GM21576 (cell line): Measurements from ENCODE around the gene C8G.
A peak's percentile ranks its signal among the peaks of the same experiment; 100 is the strongest.

ENCODE experiments used
- ATAC-seq: cut with Tn5 transposase; IDR thresholded peaks from one replicate; pipeline ENCODE4 v1.9.1; 2021; ENCODE audit warnings: mild to moderate bottlenecking, moderate library complexity; ENCODE audit not compliant: unreplicated experiment

The C8G gene

DNA sequence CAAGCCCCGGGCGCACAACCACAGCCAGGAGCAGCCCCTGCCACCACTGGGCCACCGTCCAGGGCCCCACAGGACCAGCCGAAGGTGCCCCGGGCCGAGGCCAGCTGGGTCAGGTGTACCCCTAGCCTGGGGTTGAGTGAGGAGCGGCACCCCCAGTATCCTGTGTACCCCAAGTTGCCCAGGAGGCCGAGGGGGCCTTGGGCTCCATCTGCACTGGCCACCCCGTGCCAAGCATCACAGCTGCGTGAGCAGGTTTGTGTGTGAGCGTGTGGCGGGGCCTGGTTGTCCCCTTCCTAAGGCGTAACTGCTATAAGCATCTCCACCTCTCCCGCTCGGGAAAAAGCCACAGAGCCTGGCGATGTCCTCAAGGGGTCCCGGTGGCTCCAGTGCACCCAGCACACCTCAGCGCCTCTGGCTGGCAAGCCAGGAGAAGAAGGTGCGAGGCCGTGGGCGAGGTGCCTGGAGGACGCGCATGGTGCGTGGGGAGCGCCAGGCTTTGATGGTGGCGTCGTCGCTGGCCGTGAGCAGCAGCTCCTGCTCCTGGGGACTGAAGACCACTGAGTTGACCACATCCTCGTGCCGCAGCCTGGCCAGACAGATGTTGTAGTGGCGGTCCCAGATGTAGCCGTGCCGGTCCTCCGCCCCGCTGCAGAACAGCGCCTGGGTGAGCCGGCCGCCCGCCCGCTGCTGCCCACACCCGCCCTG, 4.4 kb upstream of the C8G start:
- ATAC-seq: no peak

DNA sequence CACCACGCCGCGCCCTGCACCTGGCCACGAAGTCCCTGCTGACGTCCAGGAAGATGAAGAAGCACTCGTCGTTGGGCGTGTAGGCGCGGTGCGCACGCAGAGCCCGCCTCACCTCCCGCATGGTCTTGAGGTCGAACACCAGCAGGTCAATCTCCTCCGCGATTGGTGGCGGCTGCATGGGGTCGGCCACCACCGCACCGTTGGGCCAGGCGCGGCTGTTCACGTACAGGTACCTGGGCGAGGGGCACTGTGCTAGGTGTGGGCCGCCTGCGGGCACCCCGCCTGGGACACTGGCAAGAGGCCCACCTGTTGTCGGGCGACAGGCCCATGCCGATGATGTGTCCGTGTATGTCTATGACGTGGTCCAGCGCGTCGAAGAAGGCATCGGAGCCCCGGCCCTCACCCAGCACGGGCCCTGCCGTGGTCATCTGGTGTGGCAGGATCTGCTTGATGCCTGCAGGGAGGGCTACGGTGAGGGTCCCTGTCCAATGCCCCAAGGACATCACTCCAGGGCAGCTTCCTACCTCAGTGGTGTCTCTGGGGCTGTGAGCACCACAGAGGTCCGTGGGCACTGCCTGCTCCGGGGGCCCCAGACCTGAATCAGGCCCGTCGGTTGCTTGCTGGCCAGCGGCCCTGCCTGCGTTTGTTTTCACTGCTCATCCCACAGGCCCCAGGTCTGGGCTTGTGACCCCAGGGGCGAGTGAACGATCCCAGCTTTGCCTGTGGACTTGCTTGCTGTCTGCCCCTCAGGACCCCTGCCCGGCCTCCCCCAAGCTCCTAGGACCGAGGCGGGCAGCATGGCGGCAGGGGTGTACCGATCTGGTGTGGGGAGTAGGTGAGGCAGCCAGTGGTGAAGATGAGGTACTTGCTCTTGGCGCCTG, 3.6 kb upstream of the C8G start:
- no peak for ATAC-seq

DNA sequence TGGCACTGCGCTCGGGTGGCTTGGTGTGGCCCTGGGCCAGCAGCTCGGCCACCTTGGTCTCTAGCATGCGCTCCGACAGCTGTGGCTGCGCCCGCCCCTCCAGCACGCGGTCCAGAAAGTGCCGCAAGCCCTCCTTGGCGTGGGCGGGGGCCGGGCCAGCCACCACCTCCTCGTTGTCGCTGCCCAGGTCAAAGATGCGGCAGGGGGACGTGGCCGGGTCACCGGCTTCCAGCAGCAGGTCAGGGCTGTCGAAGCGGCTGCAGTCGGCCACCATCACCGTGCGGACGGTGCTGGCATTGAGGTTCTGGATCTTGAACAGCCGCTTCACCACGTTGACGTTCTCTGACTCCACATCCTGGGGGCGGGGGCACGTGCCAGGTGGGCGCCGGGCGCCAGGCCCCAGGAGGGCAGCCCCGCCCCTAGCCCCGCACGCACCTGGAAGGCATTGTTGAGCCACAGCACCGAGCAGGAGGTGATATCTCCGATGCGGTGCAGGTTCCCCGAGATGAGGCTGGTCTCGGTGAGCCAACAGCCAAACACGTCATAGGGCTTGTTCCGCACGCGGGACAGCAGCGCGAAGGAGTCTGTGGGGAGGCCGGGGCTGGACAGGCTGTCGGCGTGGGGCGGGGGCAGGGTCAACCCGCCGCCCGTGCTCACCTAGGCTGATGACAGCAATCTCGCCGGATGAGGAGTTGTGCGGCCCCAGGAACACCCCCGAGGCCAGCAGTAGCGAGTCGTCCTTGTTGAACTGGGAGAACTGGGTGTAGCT, 2.7 kb upstream of the C8G start:
- no peak for ATAC-seq

DNA sequence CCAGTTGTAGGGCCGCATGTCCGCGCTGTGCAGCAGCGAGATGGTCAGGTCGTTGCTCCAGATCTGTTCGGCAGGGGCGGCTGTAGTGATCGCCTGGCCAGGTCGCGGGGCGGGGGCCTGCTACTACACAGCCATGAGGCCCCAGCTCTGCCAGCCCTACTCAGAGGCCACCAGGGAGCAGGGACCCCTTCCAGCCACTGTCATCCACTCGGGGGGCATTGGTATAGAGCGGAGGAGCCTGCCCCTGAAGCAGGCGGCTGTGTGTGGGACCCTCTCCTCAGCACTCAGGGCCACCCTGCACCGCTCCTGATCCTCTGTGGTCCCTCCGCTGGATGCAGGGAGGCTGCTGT, 2.2 kb upstream of the C8G start:
- ATAC-seq: no peak

DNA sequence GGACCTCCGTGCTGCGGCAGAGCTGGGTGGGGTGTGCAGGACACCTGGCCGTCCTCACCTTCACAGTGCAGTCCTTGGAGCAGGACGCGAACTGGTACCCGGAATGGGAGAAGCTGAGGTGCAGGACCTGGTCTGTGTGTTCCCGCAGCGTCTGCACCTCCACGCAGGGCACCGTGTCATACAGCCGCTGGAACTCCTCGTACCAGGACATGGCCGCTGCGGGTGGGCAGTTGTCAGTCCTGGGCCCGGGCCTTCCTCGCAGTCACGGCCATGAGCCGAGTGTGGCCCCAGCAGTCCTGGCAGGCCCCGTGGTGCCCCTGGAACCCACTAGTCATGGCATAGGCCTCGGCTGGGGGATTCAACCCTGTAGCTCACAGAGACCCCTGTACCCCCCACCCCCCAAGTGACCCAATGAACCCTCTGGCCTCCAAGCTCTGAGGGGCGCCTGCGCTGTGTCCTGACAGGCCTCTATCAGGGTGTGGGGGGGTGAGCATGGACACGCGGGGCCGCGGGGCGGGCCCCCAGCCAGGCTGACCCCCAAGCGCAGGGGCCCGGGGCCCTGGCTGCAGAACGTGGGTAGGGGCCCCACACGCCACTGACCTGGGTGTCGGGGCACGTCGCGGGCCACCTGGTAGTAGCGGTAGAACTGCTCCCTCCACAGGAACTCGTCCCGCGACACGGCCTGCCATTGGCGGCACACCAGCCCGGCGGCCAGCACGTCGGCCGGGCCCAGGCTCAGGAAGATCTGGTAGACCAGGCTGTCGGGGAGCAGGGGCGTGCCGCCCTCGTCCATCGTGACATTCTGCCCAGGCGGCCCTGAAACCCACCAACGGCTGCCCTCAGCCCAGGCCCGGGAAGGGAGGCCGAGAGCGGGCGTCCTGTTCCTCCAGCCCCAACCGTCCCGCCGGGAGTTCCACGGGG, 1.5 kb upstream of the C8G start:
- peak; percentile 13 for ATAC-seq

DNA sequence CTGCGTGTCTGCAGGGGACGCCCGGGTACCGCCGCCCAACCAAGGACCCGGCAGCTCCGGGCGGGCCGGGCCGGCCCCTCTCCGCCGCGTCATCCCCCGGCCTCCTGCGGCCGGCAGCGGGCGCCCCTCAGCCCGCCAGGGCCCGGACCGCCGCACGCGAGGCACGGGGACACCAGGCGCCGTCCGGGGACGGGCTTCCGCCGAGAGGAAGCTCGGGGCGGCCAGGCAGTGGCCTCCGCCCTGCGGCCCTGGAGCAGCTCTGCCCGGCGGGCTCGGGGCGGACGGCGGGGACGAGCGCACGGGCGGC, 878 bp upstream of the C8G start:
- ATAC-seq: peak; percentile 18

DNA sequence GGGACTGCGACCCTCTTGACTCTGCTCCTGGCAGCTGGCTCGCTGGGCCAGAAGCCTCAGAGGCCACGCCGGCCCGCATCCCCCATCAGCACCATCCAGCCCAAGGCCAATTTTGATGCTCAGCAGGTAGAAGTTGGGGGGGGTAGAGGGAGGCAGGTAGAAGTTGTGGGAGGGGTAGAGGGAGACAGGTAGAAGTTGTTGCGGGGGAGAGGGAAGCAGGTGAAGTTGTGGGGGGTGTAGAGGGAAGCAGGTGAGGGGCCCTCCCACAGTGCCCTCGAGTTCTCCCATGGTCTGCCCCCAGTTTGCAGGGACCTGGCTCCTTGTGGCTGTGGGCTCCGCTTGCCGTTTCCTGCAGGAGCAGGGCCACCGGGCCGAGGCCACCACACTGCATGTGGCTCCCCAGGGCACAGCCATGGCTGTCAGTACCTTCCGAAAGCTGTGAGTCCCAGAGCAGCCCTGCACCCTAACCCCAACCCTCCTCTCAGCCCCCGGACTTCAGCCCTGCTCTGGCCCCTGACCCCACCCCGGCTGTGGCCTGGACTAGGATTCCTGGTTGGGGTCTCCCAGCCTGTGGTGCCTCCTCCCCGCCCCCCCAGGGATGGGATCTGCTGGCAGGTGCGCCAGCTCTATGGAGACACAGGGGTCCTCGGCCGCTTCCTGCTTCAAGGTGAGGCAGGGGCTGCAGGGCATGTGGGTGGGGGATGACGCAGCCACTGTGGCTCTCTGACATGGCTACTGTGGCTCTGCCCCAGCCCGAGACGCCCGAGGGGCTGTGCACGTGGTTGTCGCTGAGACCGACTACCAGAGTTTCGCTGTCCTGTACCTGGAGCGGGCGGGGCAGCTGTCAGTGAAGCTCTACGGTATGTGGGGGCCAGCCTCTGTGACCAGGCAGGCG, 537 bp downstream of the C8G start:
- no peak for ATAC-seq

DNA sequence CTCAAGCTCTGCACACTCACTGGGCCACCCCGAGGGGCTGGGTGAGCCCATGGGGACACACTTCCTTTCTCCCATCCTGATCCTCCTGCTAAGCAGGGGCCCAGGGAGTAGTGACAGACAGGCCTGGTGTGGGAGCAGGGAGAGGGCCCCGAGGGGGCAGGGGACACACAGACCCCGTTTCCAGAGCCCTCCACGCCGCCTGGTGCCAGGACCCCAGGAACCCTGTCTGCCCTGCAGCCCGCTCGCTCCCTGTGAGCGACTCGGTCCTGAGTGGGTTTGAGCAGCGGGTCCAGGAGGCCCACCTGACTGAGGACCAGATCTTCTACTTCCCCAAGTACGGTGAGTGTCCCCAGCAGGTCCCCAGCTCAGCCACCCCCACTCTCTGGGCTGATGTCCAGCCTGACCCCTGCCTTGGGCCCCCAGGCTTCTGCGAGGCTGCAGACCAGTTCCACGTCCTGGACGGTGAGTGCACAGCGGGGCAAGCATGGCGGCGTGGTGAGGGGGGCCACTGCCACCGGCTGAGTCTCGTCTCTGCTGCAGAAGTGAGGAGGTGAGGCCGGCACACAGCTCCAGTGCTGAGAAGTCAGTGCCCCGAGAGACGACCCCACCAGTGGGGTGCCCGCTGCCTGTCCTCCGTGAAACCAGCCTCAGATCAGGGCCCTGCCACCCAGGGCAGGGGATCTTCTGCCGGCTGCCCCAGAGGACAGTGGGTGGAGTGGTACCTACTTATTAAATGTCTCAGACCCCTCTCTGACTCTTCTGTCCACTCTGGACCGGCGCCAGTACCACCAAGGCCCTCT, 1.4 kb downstream of the C8G start:
- ATAC-seq: no peak

DNA sequence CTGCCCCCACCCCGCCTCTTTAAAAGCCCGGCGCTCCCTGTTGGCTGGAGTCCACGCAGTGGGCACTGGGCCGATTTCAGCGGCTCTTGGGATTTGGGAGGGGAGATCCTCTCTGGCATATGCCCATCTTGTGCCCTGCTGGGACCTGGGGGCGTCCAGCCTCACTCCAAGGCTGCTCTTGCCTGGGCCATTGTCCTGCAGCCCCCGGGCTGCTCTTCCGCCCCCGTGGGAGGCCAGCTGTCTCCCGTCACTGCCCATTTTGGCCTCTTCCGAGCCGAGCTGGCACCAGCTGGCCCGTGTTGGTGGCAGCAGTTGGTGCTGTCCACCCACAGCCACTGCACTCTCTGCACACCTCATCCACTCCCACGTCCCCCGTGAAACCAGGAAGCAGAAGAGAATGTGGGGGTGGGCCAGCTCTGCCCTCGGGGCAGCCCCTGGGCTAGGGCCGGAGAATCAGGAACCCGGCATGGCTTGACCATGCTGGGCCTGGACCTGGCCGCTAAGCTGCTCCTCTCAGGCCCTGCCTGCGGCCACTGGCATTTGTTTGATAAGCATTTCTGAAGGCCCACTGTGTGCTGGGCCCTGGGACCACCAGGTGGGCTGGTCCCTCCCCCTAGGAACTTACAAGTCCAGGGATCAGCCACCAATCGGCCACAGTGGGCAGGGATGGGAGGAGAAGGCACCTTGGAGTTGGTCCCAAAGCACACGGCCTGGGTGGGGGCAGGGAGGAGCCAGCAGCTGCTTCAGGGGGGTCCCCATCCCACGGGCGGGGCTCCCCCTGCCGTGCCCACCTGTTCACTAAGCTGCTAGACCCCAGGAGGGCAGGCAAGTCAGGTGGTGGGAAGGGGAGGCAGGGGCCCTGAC, 2.2 kb downstream of the C8G start:
- ATAC-seq: no peak

DNA sequence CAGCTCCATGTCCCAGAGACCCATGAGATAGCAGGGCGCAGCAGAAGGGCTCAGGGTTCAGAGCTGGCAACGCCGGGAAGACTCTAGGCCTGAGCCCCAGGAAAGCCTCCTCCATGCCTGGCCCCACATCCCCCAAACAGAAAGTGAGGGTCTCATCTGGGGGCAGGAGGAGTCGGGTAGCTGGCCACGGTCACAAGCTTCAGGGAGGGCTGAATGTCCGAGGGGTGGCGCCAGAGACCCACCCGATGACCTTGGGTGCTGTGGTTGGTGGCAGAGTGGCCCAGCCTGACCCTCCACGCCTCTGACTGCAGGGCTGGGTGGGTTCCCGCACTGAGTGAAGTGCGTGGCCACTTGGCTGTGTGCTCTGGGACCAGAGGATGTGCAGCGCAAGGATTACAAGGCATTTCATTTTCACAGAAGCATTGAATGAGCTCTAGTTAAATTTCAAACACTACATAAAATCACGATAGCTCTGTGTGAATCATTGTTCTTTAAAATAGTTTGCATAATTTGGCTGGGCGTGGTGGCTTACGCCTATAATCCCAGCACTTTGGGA, 3.0 kb downstream of the C8G start:
- no peak for ATAC-seq

DNA sequence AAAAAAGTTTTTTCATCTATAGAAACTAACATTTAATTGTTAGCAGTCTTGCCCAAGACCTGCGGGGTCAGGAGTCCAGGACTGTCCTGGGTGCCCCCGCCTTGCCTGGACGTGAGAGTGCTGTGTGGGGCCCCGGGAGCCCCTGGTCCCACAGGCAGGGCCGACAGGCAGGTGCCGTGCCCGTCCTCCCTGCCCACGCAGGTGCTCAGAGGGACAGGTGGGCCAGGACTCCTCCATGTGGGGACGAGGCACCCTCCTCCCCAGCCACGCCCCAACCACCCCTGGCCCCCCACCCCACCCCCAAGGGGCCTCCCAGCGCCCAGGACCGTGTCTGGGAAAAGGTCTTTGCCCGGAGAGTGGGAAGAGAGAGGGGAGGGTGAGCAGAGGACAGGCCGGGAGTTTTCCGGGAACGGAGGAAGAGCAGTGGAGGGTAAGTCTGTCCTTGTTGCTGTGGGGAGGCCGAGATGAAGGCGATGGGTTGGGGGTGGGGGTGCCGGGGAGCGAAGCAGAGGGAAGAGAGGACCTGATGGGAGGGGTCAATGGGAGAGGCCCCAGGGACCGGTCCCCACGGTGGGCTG, 4.3 kb downstream of the C8G start:
- no peak for ATAC-seq

DNA sequence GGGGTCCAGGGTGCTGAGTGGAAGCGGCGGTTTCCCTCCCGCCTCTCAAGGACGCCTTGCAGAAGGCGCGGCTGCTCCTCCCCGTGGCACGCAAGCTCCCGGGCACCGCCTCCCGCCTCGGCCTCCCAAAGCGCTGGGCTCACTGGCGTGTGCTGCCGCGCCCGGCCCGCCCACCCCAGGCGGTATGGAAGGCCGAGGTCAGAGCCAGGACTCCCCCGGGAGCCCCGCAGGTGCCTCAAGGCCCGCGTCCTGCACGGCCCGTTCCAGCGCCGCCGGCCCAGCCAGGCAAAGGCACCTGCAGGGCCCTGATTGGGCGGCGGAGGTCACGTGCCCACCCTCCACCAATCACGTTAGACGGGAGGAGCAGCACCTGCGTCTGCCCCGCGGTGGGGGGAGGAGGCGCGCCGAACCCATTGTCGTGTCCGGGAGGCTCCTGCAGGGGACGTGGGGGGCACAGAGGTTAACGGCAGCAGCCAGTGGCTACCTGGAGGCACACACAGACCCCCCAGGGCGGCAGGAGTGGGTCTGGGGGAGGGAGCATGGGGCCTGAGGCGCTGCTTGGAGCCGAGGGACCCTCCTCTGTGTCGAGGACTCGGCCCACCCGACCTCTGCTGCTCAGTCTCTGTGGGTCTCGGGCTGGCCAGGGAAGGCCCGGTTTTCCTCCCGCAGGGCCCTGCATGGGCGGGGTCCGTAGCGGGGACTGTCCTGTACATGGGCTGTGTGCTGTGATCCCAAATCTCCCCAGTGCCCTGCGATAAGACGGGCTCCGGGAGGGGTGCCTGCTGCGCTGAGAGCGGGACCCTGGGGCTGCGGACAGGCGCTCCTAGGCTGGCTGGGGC, 5.0 kb downstream of the C8G start:
- peak; percentile 81 for ATAC-seq

DNA sequence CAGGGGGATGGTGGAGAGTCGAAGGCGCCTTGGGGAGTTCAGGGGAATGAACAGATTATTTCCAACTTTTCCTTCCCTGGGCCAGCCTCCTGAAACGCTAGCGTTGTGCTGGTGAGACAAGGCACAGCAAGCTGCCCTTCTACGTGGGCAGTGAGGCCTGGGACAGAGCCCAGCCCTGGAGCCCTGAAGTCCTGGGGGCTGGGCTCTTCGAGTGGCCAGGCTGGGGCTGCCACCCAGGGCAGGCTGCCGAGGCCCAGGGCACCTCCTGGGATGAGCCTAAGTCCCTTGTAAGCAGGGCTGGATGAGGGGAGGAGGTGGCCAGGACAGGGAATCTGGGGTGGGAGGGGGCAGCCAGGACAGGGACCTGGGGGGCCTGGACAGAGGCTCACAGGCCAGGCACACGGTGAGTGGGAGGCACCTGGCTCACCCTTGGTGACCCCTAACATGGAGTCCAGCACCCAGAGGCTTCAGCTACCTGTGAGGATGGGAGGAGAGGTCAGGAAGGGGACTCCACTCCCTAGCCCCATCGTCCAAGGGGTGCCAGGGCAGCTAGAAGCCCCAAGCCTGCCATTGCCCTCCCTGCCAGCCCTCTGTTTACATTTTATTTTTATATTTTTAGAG, 5.7 kb downstream of the C8G start:
- no peak for ATAC-seq

DNA sequence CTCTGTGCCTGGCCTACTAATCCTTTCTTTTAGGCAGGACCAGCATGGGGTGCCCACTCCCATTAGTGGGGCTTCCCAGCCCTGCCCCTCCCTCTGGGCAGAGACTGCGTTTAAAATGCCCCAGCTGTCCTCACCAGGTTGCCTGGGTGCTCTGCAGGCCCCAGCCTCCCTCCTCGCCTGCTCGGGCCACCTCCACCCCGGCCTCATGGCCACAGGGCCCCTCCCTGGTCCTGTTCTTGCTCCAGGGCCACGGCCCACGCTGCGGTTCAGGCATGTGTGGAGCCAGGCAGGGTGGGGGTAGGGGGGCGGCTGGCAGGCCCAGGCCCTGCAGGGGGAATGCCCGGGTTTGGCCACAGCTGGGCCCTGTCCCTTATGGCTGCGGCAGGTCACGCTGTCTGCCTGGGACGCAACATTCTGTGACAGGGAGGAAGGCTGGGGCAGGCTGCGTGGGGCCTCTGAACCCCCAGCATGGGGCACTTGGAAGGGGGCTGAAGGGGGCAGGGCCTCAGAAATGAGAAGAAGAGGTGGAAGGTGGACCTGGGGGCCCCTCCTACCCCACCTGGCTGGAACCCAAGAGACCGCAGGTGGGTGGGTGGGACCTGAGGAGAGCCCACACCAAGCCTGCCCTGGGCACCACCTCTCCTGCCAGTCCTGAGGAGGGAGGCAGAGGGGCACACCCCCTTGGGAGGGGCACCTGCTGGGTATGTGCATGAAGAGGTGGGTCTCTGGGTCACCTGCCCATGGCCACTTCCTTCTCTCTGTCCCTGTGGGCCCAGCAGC, 6.7 kb downstream of the C8G start, which contains the start of gene LCN12:
Gene LCN12 (plus strand): TSS at position 733 of the 780 bp plus-strand sequence. CDS start 55 bp downstream, outside the sequence.
- no peak for ATAC-seq

DNA sequence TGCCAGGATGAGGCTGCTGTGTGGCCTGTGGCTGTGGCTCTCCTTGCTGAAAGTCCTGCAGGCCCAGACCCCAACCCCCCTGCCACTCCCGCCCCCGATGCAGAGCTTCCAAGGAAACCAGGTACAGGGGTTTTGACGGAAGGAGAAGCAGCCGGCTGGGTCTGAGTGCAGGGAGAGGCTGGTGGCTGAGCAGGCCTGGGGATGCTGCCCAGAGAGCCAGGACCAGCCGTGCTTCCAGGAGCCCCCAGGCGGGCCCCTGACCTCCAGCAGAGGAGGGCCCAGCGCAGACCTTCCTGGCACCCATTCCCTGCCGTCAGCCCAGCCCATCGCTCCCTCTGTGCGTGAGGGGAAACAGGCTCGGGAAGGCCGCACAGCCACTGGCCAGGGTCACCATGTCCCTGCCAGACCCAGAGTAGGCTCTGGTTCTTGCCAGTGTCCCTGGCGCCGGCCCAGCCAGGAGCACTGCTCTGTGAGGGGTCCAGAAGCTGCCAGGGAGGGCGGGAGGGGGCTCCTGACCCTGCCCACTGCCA, 7.3 kb downstream of the C8G start:
- no peak for ATAC-seq
